Measurements from ENCODE around the gene AVEN.

- TF ChIP-seq EZH2phosphoT487 (IDR thresholded peaks at IDR 0.05; ENCODE audit: insufficient read depth, low read depth) (no peak), EZH2 (IDR thresholded peaks at IDR 0.05; ENCODE audit: insufficient read depth, poor library complexity, severe bottlenecking) (no peak)
These were observed 4.8 kb upstream of the AVEN start for GRCh38 chr15:34043813-34044212.

Data from GM23248 (cell line).